NCI-H1092 (cell line): ENCODE results near the gene PMPCA.

Experiments used
- DNase-seq: peaks from one replicate; lab custom pipeline; 2025; lab: John Stamatoyannopoulos, UW

The PMPCA gene

GRCh38 chr9:136410500-136411287 is at the start of gene PMPCA, which contains the start of gene ENTR1:
PMPCA (plus strand) TSS chr9:136410658; CDS start chr9:136410669, 11 bp downstream.
ENTR1 (minus strand) TSS chr9:136410614; CDS start chr9:136410397, 217 bp downstream.
- peak; percentile 88 for DNase-seq

- DNase-seq: no peak
Measured at GRCh38 chr9:136361047-136361753, 49.3 kb upstream of the PMPCA start.

- no peak for DNase-seq
Measured at GRCh38 chr9:136361754-136362449, 48.6 kb upstream of the PMPCA start.

GRCh38 chr9:136362450-136362784 is 48.0 kb upstream of the PMPCA start:
- no peak for DNase-seq

GRCh38 chr9:136363106-136363948 is 47.1 kb upstream of the PMPCA start, which contains the start of gene DNLZ:
DNLZ (minus strand) TSS chr9:136363744; CDS start chr9:136363714, 30 bp downstream.
- DNase-seq: peak; percentile 76

- DNase-seq: no peak
Measured at GRCh38 chr9:136363949-136364748, 46.3 kb upstream of the PMPCA start.

- no peak for DNase-seq
Measured at GRCh38 chr9:136364942-136365774, 45.3 kb upstream of the PMPCA start.

GRCh38 chr9:136365775-136366222 is 44.7 kb upstream of the PMPCA start:
- no peak for DNase-seq

- no peak for DNase-seq
Measured at GRCh38 chr9:136366826-136367225, 43.6 kb upstream of the PMPCA start.

- no peak for DNase-seq
Measured at GRCh38 chr9:136367296-136368145, 42.9 kb upstream of the PMPCA start.

- DNase-seq: no peak
Measured at GRCh38 chr9:136368190-136368589, 42.3 kb upstream of the PMPCA start.

GRCh38 chr9:136370037-136370436 is 40.4 kb upstream of the PMPCA start:
- no peak for DNase-seq

- no peak for DNase-seq
Measured at GRCh38 chr9:136370687-136371532, 39.5 kb upstream of the PMPCA start.

GRCh38 chr9:136371533-136371880 is 39.0 kb upstream of the PMPCA start:
- no peak for DNase-seq

GRCh38 chr9:136372006-136372405 is 38.5 kb upstream of the PMPCA start:
- no peak for DNase-seq

GRCh38 chr9:136372561-136373299 is 37.7 kb upstream of the PMPCA start:
- DNase-seq: no peak
